OCI-LY7 (cell line): ENCODE data around the gene SARM1.

Experiments
- CTCF ChIP-seq: fragments of 200-600 bp; sonication (generic); conservative IDR thresholded peaks from 2 replicates; pipeline ENCODE4 v1.5.1; 2014; ENCODE audit warnings: mild to moderate bottlenecking, antibody characterized with exemption, low read length, moderate library complexity, mixed read lengths
- EZH2phosphoT487 ChIP-seq: fragments of 200-600 bp; sonication (generic); IDR thresholded peaks from 2 replicates; pipeline ENCODE4 v1.6.1; 2018; ENCODE audit warnings: low read depth, borderline replicate concordance, mild to moderate bottlenecking, mixed run types, antibody characterized with exemption, low read length, moderate library complexity, mixed read lengths

- no peak for TF ChIP-seq CTCF
- no peak for TF ChIP-seq EZH2phosphoT487
Measured at GRCh38 chr17:28397275-28397674, 25.8 kb downstream of the SARM1 start.
